Hematopoietic multipotent progenitor cell treated with erythropoietin and hydrocortisone succinate and interleukin-3 and kit ligand, for 8 days (in vitro differentiated cells): ENCODE results near the gene CABYR.
"Not testable (repeated sequence)": the region's sequence is repeated elsewhere in the genome, so short reads cannot be mapped to it uniquely, and the experiment has no call there.

ENCODE experiments used
- DNase-seq: peaks from one replicate; pipeline ENCODE4 v3.0.0-alpha.2; 2015

Gene CABYR

GRCh38 chr18:24130494-24130893 is 8.4 kb upstream of the CABYR start:
- DNase-seq: no peak

GRCh38 chr18:24136967-24137373 is 1.9 kb upstream of the CABYR start:
- DNase-seq: no peak

- DNase-seq: no peak
Observed at GRCh38 chr18:24138409-24138788, 463 bp upstream of the CABYR start.

GRCh38 chr18:24140697-24141096 is 1.8 kb downstream of the CABYR start:
- no peak for DNase-seq

GRCh38 chr18:24142376-24142775 is 3.5 kb downstream of the CABYR start:
- DNase-seq: no peak

- not testable (repeated sequence) for DNase-seq
Observed at GRCh38 chr18:24149591-24149990, 10.7 kb downstream of the CABYR start.

- no peak for DNase-seq
Observed at GRCh38 chr18:24153397-24153796, 14.5 kb downstream of the CABYR start.

GRCh38 chr18:24157855-24158254 is 19.0 kb downstream of the CABYR start:
- DNase-seq: no peak

GRCh38 chr18:24160086-24160485 is 21.2 kb downstream of the CABYR start:
- no peak for DNase-seq

GRCh38 chr18:24161304-24161703 is 22.4 kb downstream of the CABYR start:
- no peak for DNase-seq

GRCh38 chr18:24168496-24168895 is 29.6 kb downstream of the CABYR start:
- no peak for DNase-seq

GRCh38 chr18:24170360-24170759 is 31.5 kb downstream of the CABYR start:
- DNase-seq: no peak

GRCh38 chr18:24173997-24174396 is 35.1 kb downstream of the CABYR start:
- DNase-seq: no peak

- DNase-seq: peak; percentile 59
Observed at GRCh38 chr18:24176727-24177416, 38.0 kb downstream of the CABYR start.

GRCh38 chr18:24177499-24178133 is 38.8 kb downstream of the CABYR start:
- no peak for DNase-seq

- no peak for DNase-seq
Observed at GRCh38 chr18:24180048-24180447, 41.2 kb downstream of the CABYR start.

- DNase-seq: no peak
Observed at GRCh38 chr18:24181806-24182205, 42.9 kb downstream of the CABYR start.

GRCh38 chr18:24185805-24186204 is 46.9 kb downstream of the CABYR start:
- DNase-seq: no peak

- no peak for DNase-seq
Observed at GRCh38 chr18:24187049-24187448, 48.2 kb downstream of the CABYR start.

GRCh38 chr18:24187689-24188088 is 48.8 kb downstream of the CABYR start:
- no peak for DNase-seq

GRCh38 chr18:24188120-24188519 is 49.3 kb downstream of the CABYR start:
- DNase-seq: no peak

- no peak for DNase-seq
Observed at GRCh38 chr18:24189007-24189528, 50.2 kb downstream of the CABYR start.

GRCh38 chr18:24189664-24190346 is 50.9 kb downstream of the CABYR start:
- no peak for DNase-seq

- no peak for DNase-seq
Observed at GRCh38 chr18:24190590-24190989, 51.7 kb downstream of the CABYR start.
